HG02642 (cell line): ENCODE results near the gene SERTM2.

ENCODE experiments used
- ATAC-seq: cut with Tn5 transposase; IDR thresholded peaks from one replicate; pipeline ENCODE4 v1.9.1; 2021; ENCODE audit warnings: mild to moderate bottlenecking; ENCODE audit not compliant: unreplicated experiment, poor library complexity

The SERTM2 gene

DNA sequence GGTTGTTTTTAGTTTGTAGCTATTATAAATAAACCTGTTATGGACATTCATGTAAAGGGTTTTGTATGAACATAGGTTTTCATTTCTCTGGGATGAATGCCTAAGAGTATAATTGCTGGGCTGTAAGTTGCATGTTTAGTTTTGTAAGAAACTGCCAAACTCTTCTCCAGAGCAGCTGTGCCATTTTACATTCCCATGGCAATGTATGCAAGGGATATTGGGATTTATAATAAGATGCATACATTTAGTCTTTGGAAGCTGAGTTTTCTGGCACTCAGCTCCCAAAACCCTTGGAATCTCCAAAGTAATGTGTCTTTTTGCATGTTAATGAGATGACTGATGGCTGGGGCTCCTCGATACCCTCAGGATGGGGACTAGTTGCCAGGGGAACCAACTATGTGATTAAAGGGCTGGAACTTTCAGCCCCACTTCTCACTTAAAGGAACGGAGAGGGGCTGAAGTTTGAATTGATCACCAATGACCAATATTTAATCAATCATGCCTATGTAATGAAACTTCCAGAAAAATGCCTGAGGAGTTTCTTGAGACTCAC lies 44.0 kb downstream of the SERTM2 start:
- no peak for ATAC-seq

DNA sequence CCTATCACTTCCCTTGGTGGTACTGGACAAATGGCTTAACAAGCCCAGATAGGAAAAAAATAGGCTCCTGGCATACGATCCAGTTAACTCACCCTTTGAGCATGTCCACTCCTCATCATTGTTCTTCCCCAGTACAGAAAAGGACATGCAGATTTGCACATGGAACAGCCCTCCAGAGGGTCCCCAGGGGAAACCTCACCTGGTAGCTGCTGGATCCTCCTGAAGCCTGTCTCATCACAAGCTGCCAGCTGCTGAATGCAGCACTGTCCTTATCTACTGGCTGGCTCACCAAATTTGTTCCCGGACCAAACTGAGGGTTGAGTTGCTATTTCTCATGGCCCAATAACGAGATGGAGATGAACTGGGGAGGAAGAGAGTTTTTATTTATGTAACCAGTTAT lies 49.4 kb downstream of the SERTM2 start:
- ATAC-seq: no peak

DNA sequence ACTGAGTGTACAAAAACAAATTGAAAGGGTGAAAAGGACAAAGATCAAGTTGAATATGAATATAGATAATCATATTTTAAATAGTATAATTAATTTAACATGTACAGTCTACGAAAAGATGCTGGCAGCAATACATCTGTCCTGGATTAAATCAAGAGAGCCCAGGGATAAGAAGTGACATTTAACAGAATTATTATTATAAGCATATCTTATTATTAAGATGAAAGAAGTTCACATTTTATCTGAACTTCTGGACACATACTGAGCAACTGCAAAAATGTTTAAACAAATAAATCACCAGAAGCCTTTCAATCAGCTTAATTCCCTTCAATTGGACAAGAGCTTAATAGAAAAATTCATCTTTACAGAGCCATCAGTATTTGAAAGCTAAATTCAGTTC lies 50.4 kb downstream of the SERTM2 start:
- ATAC-seq: no peak

DNA sequence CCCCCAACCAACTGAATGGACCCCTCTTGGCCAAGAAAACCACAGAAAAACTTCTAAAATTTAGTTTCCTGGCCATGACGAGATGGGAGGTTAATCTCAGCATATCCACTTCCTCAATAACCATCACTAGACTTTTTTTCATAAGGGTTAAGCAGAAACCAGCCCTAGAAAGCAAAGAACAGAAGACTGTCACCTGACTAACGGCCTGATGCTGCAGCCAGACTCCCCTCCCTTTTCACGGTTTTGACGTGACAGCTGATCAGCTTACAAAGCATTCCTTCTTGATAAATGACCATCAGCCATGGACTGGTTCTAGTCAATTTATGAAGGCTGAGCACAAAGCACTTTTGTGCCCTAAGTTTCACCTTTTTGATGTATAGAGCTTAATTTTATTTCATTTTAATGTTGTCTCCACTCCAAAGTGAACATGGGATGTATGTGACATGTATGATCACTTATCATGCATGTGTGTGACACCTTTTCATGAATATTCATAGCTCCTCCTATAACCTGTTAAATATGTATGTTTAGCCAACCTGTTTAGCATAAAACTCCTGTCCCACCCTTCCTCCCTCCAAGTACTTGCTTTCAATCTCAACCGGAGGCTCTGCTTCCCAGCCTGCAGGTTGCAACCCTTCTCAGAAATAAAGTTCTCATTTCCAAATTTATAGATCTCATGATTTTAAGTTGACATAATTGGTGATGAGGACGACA lies 56.3 kb downstream of the SERTM2 start:
- ATAC-seq: no peak

DNA sequence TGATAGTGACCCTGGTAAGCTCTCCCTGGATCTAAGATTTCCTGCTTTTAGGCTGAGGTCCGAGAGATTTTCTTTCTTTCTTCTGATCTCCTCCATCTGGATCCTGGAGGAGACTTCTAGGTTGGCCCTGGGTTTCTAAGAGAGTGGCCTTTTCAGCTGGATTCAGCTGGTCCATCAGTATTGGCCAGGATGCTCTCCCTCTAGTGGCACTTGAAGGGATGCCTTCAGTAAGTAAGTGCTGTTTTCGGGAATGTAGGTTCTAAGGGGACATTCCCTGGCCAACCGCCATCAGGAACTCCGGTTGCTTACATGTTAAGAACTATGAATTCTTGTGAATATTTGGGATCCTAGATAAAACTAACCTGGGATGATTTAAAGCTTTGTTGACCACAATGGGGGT lies 56.9 kb downstream of the SERTM2 start:
- no peak for ATAC-seq

DNA sequence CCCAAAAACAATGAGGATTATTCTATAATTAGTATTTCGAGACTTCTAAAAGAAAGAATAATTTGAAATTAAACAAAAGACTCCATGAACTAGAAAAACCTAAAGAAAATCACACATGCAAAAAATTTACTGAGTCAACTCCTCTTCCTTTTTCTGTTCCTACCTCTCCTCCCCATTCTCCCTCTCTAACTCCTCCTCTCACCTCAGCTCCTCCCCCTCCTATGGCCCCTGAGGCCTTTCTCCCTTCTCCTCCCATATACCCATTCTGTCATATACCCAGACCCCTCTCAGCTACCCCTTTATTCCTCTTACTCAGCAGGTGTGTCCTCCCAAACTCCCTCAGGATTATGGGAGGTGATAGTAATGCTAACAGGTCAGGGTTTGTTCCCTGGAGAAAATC lies 57.4 kb downstream of the SERTM2 start:
- no peak for ATAC-seq
